NB4 (cell line): ENCODE measurements around the gene CDC20.

Experiments
- POLR2A ChIP-seq: IDR thresholded peaks from 2 replicates; pipeline ENCODE4 v1.6.1; 2011; ENCODE audit warnings: mild to moderate bottlenecking; ENCODE audit not compliant: insufficient read length; ENCODE audit errors: extremely low read depth
- TF ChIP-seq, protein P1 (sequence below): IDR thresholded peaks from 2 replicates; pipeline ENCODE4 v1.6.1; 2011; ENCODE audit warnings: low read depth, low read length

DNA sequence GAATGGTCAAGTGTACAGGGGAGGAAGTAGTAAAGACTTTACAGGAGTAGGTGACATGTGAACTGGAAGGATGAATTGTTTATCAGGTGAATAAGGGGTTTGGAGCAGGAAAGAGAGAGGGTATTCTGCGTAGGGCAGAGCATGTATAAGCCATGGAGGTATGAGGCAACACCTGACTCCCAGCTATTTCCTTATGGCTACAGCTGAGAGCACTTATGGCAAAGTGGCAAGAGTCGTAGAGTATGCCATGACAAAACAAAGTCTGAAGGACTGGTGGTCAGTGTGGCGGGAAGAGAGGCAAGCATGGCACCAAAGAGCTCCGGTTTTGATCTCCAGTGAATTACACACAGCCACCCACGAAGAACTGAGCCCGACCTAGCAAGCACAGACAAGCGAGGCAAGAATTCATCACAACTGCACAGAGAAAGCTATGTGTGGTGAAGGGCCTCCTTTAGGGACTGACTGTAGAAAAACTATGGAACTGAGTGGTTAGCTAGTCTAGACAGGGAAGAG lies 18.0 kb downstream of the CDC20 start:
- TF ChIP-seq POLR2A: no peak
- TF ChIP-seq, protein P1, sequence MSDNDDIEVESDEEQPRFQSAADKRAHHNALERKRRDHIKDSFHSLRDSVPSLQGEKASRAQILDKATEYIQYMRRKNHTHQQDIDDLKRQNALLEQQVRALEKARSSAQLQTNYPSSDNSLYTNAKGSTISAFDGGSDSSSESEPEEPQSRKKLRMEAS: no peak
